ENCODE measurements around the gene KCNMB3.

- TF ChIP-seq POLR2A (IDR thresholded peaks at IDR 0.05) (no peak), CTCF (IDR thresholded peaks at IDR 0.05) (no peak)
Observed at GRCh38 chr3:179288845-179289244, 37.9 kb upstream of the KCNMB3 start.
